HepG2 (cell line): ENCODE results near the gene OR4E2. TPM values are rescaled to one million over a fixed set of nuclear protein-coding genes. Genes with fewer than 3 reads are reported as not detected.

Experiments used
- ARID3A ChIP-seq: IDR thresholded peaks from 2 replicates; pipeline ENCODE4 v1.6.1; 2012; ENCODE audit warnings: low read depth, low read length, improper control_type of control experiment
- ARID5B ChIP-seq: IDR thresholded peaks from 2 replicates; pipeline ENCODE4 v1.4.0; 2020; ENCODE audit warnings: mild to moderate bottlenecking, missing genetic modification reagents
- CC2D1A ChIP-seq: sonication (generic); formaldehyde crosslinking; IDR thresholded peaks from 2 replicates; pipeline ENCODE4 v1.8.1; 2023; ENCODE audit warnings: mild to moderate bottlenecking, missing genetic modification reagents
- CENPT ChIP-seq: sonication (generic); formaldehyde crosslinking; IDR thresholded peaks from 2 replicates; pipeline ENCODE4 v1.8.0; 2022; ENCODE audit warnings: low read depth, mild to moderate bottlenecking, moderate library complexity, missing genetic modification reagents
- FOXA3 ChIP-seq: IDR thresholded peaks from 2 replicates; pipeline ENCODE4 v1.6.1; 2016; ENCODE audit warnings: missing genetic modification reagents, missing compliant biosample characterization
- FOXJ3 ChIP-seq: sonication (generic); formaldehyde crosslinking; IDR thresholded peaks from 2 replicates; pipeline ENCODE4 v1.4.0; 2020; ENCODE audit warnings: missing genetic modification reagents, mild to moderate bottlenecking, borderline replicate concordance
- FOXK1 ChIP-seq: sonication (generic); formaldehyde crosslinking; IDR thresholded peaks from 2 replicates; pipeline ENCODE4 v1.4.0; 2020; ENCODE audit warnings: low read depth, missing genetic modification reagents, borderline replicate concordance
- FOXP1 ChIP-seq, 2 experiments: fragments of 450-650 bp in 1 of 2; IDR thresholded peaks; 2 replicates each; pipeline ENCODE4 v1.6.1; 2017 to 2018; ENCODE audit warnings: antibody characterized with exemption in 1 of 2
- GZF1 ChIP-seq: sonication (generic); formaldehyde crosslinking; IDR thresholded peaks from 2 replicates; pipeline ENCODE4 v1.5.1; 2020; ENCODE audit warnings: mild to moderate bottlenecking, missing genetic modification reagents
- HNF4A ChIP-seq: sonication (generic); formaldehyde crosslinking; IDR thresholded peaks from 2 replicates; pipeline ENCODE4 v1.4.0; 2020; ENCODE audit warnings: missing genetic modification reagents
- PTBP1 ChIP-seq: fragments of 200-400 bp; formaldehyde crosslinking; IDR thresholded peaks from 2 replicates; pipeline ENCODE4 v1.6.1; 2018; ENCODE audit warnings: low read length, low read depth; ENCODE audit not compliant: poor library complexity, severe bottlenecking
- SMC3 ChIP-seq: IDR thresholded peaks from 2 replicates; pipeline ENCODE4 v1.6.1; 2011; ENCODE audit warnings: low read length, improper control_type of control experiment
- SUZ12 ChIP-seq: fragments of 150-350 bp; IDR thresholded peaks from 2 replicates; pipeline ENCODE4 v1.6.1; 2014; ENCODE audit warnings: low read depth, low read length
- TAF15 ChIP-seq: fragments of 200-400 bp; formaldehyde crosslinking; IDR thresholded peaks from one replicate; pipeline ENCODE4 v1.6.1; 2018; ENCODE audit warnings: mild to moderate bottlenecking, low read depth, low read length; ENCODE audit not compliant: poor library complexity, severe bottlenecking
- TEAD3 ChIP-seq: optimal IDR thresholded peaks from 2 replicates; pipeline ENCODE3; 2016; ENCODE audit warnings: borderline replicate concordance
- ZNF24 ChIP-seq: fragments of 450-650 bp; IDR thresholded peaks from 2 replicates; pipeline ENCODE4 v1.6.1; 2017; ENCODE audit warnings: antibody characterized with exemption, mild to moderate bottlenecking
- ZNF713 ChIP-seq: sonication (generic); formaldehyde crosslinking; IDR thresholded peaks from 2 replicates; pipeline ENCODE4 v1.4.0; 2020; ENCODE audit warnings: mild to moderate bottlenecking, missing genetic modification reagents
- ZNF776 ChIP-seq: sonication (generic); formaldehyde crosslinking; IDR thresholded peaks from 2 replicates; pipeline ENCODE4 v1.4.0; 2020; ENCODE audit warnings: mild to moderate bottlenecking, missing genetic modification reagents
- polyA plus RNA-seq, 8 experiments: library from polyadenylated mRNA; depleted of rRNA in 3 of 8; stranded (reverse) in 7 of 8; unstranded in 1 of 8; fragments of >200 nt; fragmentation: Illumina TruSeq in 4 of 8; extraction: Trizol in 4 of 8; gene quantifications; 2 replicates each; pipeline versions ENCODE4 v1.2.1 to v1.2.3, GENCODE V29; 2011 to 2016; ENCODE audit warnings: low read depth in 4 of 8, missing spikeins in 1 of 8, mixed read lengths in 1 of 8; ENCODE audit not compliant: insufficient read depth in 1 of 8
- total RNA-seq, 5 experiments: library from RNA; depleted of rRNA; stranded (reverse); fragments of >200 nt; fragmentation: Illumina TruSeq; extraction: Trizol; gene quantifications; 2 replicates each; pipeline ENCODE4 v1.2.3, GENCODE V29; 2016; ENCODE audit warnings: low read depth in 1 of 5
- TF ChIP-seq, protein P1 (sequence below): IDR thresholded peaks from 2 replicates; pipeline ENCODE4 v1.6.1; 2016; ENCODE audit warnings: low read depth, missing genetic modification reagents, missing compliant biosample characterization

OR4E2 gene
- total and polyA plus RNA-seq, 2 of the 13 experiments (the other 11 are each of a cell fraction or from before 2014, with no cell fraction given) = not detected

- no peak for TF ChIP-seq PTBP1
- TF ChIP-seq FOXP1 (IDR thresholded peaks at IDR 0.05) = no peak
- TF ChIP-seq FOXP1 (CRISPR knock-in tag; IDR thresholded peaks at IDR 0.05) = 0 out of 2 replicates have a peak, but pooled peaks have one; percentile 23
- 0 out of 2 replicates have a peak, but pooled peaks have one; percentile 55 for TF ChIP-seq ARID3A
- TF ChIP-seq FOXK1 (CRISPR knock-in tag) = peak; percentile 39; the same call in 1 of the 2 replicates
- 0 out of 2 replicates have a peak, but pooled peaks have one; percentile 6 for TF ChIP-seq SMC3
- TF ChIP-seq HNF4A (CRISPR knock-in tag) = no peak
- peak; percentile 50; the same call in 1 of the 2 replicates for TF ChIP-seq FOXJ3 (CRISPR knock-in tag)
- no peak for TF ChIP-seq ZNF776 (CRISPR knock-in tag)
- TF ChIP-seq, protein P1, sequence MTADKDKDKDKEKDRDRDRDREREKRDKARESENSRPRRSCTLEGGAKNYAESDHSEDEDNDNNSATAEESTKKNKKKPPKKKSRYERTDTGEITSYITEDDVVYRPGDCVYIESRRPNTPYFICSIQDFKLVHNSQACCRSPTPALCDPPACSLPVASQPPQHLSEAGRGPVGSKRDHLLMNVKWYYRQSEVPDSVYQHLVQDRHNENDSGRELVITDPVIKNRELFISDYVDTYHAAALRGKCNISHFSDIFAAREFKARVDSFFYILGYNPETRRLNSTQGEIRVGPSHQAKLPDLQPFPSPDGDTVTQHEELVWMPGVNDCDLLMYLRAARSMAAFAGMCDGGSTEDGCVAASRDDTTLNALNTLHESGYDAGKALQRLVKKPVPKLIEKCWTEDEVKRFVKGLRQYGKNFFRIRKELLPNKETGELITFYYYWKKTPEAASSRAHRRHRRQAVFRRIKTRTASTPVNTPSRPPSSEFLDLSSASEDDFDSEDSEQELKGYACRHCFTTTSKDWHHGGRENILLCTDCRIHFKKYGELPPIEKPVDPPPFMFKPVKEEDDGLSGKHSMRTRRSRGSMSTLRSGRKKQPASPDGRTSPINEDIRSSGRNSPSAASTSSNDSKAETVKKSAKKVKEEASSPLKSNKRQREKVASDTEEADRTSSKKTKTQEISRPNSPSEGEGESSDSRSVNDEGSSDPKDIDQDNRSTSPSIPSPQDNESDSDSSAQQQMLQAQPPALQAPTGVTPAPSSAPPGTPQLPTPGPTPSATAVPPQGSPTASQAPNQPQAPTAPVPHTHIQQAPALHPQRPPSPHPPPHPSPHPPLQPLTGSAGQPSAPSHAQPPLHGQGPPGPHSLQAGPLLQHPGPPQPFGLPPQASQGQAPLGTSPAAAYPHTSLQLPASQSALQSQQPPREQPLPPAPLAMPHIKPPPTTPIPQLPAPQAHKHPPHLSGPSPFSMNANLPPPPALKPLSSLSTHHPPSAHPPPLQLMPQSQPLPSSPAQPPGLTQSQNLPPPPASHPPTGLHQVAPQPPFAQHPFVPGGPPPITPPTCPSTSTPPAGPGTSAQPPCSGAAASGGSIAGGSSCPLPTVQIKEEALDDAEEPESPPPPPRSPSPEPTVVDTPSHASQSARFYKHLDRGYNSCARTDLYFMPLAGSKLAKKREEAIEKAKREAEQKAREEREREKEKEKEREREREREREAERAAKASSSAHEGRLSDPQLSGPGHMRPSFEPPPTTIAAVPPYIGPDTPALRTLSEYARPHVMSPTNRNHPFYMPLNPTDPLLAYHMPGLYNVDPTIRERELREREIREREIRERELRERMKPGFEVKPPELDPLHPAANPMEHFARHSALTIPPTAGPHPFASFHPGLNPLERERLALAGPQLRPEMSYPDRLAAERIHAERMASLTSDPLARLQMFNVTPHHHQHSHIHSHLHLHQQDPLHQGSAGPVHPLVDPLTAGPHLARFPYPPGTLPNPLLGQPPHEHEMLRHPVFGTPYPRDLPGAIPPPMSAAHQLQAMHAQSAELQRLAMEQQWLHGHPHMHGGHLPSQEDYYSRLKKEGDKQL = no peak
- TF ChIP-seq SUZ12 = no peak
- TF ChIP-seq ARID5B (CRISPR knock-in tag) = 0 out of 2 replicates have a peak, but pooled peaks have one; percentile 22
- no peak for TF ChIP-seq GZF1 (CRISPR knock-in tag)
- TF ChIP-seq TEAD3 (CRISPR knock-in tag) = no peak
- no peak for TF ChIP-seq TAF15
- TF ChIP-seq ZNF24 = no peak
- no peak for TF ChIP-seq ZNF713
- TF ChIP-seq FOXA3 (CRISPR knock-in tag) = peak; percentile 62
- TF ChIP-seq CC2D1A (CRISPR knock-in tag) = no peak
- no peak for TF ChIP-seq CENPT
These were observed 57.8 kb downstream of the OR4E2 start (continued) for GRCh38 chr14:21711360-21711961.
